Cardiac fibroblast (primary cell): ENCODE data around the gene JAM2.

Source experiments
- DNase-seq, 2 donors: peaks; one replicate each; pipeline versions ENCODE4 v3.0.0 to v3.0.0-alpha.2; 2010; ENCODE audit warnings: low read depth in 2 of 2
- H3K4me3 ChIP-seq, 2 donors: replicated peaks in 1 of 2; 1 replicate in 1 of 2; 2 replicates in 1 of 2; pipeline ENCODE4 v1.5.1; 2011; ENCODE audit warnings: low read depth in 2 of 2, low read length in 2 of 2, mild to moderate bottlenecking in 2 of 2, moderate library complexity in 1 of 2
- TF ChIP-seq, protein P1 (sequence below): IDR thresholded peaks from one replicate; pipeline ENCODE4 v1.5.1; 2011; ENCODE audit warnings: low read depth, mild to moderate bottlenecking, low read length, inconsistent platforms

Gene JAM2

DNA sequence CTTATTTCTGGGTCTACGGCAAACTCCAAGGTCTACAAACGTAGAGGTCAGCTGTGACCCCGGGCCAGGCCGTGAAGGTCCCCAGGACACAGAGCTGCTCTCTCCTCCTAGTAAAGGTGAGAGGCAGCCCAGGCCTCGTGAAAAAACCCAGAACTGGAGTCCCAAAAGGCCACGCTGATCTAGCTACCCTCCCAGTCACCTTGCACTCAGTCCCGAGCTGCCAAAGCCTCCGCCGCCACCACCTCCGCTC, 95.5 kb downstream of the JAM2 start:
- H3K4me3 ChIP-seq = peak overlapping the region; percentile 91
- DNase-seq = no peak
- TF ChIP-seq, protein P1, sequence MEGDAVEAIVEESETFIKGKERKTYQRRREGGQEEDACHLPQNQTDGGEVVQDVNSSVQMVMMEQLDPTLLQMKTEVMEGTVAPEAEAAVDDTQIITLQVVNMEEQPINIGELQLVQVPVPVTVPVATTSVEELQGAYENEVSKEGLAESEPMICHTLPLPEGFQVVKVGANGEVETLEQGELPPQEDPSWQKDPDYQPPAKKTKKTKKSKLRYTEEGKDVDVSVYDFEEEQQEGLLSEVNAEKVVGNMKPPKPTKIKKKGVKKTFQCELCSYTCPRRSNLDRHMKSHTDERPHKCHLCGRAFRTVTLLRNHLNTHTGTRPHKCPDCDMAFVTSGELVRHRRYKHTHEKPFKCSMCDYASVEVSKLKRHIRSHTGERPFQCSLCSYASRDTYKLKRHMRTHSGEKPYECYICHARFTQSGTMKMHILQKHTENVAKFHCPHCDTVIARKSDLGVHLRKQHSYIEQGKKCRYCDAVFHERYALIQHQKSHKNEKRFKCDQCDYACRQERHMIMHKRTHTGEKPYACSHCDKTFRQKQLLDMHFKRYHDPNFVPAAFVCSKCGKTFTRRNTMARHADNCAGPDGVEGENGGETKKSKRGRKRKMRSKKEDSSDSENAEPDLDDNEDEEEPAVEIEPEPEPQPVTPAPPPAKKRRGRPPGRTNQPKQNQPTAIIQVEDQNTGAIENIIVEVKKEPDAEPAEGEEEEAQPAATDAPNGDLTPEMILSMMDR = no peak

DNA sequence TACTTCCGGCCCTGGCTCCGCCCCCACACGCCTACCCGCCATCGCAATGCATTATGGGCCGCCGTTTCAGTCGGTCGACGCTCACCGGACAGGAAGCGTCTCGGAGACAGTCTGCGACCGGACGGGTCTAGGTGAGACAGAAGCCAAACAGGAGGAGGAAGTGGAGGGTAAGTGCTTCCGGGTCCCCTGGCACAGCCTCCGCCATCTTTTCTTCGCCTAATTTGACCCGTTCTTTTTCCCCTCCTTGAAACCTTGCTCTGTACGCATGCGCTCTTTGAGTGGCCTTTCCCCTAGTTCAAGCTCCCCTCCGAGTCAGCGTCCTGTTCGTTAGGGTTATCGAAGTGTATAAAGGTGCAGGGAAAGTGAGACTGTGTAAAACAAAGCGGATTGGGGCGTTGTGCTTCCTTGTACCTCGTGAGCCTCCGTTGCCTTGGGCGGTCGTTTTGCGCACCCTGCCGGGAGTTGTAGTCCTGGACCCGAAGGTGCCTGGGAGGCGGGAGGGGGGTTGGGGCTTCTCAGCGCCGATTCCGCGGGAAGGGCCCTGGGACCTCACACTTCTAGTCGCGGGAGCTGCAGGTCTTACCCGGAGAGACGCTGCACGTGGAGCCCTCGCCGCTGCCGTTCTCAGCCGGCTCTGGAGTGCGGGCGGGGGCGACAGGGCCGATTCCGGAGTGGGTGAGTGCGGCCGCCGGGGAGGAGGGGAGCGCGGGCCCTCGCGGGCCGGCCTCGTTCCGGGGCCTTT, 96.0 kb downstream of the JAM2 start, which contains the start of the genes ATP5PF and GABPA:
TSS of gene ATP5PF (minus strand) at position 1 of the 742 bp plus-strand sequence. CDS start 5,110 bp downstream, outside the sequence.
TSS of gene GABPA (plus strand) at position 69 of the 742 bp plus-strand sequence. CDS start 6,627 bp downstream, outside the sequence.
- peak; percentile 99 for DNase-seq
- TF ChIP-seq, protein P1 = peak; percentile 9
- peak within 1 kb of the TSS; percentile 91 for H3K4me3 ChIP-seq

DNA sequence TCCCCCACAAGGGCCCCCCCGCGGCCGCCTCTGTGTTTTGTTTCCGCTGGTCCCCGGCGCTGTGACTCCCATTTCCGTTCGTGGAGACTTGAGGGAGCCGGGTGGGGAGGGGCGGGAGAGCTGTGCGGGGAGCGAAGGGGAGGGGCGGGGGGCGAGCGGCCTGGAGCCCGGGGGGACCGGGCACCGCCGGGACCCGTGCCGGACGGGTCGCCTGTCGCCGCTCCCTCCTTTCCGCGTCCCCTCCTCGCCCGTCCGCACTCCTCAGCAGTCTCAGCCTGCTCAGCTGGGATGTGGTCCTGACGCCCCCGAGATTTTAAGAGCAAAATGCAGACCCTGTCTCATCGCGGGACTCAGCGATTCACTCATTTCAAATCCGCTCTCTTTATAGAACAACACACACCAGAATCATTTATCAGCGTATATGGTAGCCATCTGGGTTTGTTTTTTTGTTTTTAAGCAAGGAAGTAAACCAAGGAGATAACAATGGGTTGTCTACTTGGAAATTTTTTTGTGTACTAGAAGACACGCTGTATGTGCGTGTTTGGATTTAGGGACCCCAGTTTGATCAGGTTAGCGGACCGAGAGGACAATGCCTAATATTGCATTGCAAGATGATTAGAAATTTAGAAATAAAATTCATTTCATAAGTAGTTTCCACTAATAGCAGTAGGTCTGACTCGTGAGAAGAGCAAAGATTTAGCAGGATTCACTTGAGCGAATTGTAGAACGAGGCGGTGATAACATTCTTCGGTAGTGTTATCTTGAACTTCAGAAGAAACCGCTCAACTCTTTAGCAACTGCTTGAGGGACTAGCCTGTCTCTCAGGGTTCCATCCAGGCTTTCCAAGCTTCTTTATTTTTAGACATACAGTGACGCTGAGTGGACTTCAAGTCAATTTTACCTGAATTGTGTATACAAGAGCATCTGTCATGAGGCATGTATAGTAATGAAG, 96.9 kb downstream of the JAM2 start:
- DNase-seq = peak; percentile 85 to 89
- TF ChIP-seq, protein P1 = no peak
- peak overlapping the region; percentile 91 for H3K4me3 ChIP-seq

DNA sequence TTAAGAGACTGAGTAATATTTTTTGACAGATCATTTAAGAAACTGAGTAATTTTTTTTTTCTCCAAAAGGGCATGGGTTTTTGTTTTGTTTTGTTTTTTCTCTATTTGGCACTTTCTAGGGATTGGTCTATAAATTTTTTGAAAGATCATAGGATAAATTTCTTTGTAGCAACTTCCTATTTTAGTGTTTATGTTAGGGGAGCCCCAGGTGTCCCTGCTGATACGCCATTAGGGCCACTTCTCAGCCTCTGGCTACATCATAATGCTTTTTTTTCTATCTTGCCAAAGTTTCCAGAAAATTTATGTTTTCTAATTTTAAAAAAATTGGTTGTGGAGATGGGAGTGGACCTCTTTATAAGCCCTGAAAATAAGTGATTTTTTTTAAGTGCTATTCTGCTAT, 98.4 kb downstream of the JAM2 start:
- no peak overlapping the region for H3K4me3 ChIP-seq
- TF ChIP-seq, protein P1 = no peak
- no peak for DNase-seq

DNA sequence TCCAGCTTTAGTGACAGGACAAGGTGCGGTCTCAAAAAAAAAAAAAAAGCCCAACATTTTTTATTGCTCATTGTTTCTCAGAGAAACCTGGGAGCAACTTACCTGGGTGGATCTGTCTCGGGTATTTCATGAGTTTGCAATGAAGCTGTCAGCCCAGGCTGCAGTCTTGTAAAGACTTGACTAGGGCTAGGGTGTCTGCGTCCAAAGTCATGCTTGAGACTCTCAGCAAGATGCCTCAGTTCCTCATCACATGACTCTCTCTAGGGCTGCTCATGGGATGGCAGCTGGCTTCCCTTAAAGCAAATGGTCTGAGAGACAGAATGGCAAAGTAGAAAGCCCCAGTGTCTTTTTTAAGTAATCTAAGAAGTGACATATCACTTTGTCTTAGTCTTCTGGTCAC, 103.8 kb downstream of the JAM2 start:
- no peak for DNase-seq
- H3K4me3 ChIP-seq = no peak overlapping the region
- TF ChIP-seq, protein P1 = no peak

DNA sequence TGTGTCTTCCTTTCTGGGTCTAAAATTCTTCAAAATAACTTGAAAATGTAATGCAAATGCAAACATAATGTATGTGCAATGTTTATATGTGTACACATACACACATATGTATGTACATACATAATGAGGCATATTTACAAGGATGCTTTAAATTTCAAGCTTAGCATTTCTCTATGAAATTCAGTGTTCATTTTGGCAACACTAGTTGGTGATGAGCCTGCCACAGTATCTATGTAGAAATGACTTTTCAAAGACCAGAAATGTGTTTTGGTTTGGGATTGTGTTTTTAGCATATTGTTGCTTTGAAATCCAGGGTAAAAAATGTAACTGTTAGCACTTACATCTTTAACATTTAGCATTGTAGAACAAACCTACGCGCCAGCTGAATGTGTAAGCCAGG, 105.8 kb downstream of the JAM2 start:
- TF ChIP-seq, protein P1 = no peak
- no peak overlapping the region for H3K4me3 ChIP-seq
- DNase-seq = no peak
